GM13977 (cell line): Measurements from ENCODE around the gene IL17B.

Source experiments
- DNase-seq: peaks from one replicate; pipeline ENCODE4 v3.0.0; 2012; ENCODE audit warnings: low spot score
- in situ Hi-C: fragments of 300-500 bp; cut with MboI; formaldehyde crosslinking; loops from one replicate; pipeline ENCODE4 v1.12.0; 2022; ENCODE audit warnings: low sequenced_read_pairs, low pct_unique_long_range_greater_than_20kb, mixed read lengths, inconsistent platforms; ENCODE audit not compliant: unreplicated experiment
- TF ChIP-seq, protein P1 (sequence below): IDR thresholded peaks from 2 replicates; pipeline ENCODE4 v1.5.1; 2012; ENCODE audit warnings: mild to moderate bottlenecking, control low read depth; ENCODE audit not compliant: insufficient read depth; ENCODE audit errors: extremely low read depth, missing control alignments

The IL17B gene

DNA sequence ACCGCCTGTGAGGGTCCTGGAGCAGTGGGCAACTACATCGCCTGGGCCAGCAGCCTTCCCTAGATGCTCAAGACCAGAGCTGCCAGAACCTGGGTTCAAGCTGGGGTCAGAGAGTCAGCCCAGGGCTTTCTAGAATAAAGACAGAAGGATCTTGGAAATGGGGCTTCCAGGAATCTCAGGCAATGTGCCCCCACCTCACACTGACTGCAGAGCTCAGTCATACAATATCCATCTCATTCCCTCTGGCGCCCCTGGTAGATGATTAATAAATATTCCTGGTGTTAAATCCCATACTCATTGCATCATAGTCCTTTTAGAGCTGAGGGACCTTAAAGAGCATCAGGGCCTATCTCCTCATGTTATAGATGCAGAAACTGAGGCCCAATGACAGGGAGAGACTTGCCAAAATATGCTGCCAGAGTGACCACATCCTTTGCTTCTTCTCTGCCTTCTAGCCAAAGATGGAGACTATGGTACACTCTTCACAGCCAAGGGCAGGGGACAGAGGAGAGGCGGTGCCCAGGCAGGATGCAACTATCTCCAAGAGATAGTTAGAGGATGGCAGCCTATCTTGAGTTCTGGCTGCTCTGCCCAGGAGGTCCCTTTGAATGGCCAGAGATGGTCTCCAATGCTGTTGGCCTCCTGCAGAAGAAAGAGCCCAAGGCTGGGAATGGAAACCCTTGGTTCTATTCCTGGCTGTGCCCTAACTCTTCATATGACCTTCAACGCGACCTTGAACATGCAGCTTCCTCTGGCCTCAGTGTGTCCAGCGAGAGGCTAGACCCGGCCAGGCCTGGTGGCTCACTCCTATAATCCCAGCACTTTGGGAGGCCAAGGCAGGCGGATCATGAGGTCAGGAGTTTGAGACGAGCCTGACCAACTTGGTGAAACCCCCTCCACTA, 36.2 kb upstream of the IL17B start:
- in situ Hi-C loops: no loop called here
- DNase-seq: no peak
- TF ChIP-seq, protein P1, sequence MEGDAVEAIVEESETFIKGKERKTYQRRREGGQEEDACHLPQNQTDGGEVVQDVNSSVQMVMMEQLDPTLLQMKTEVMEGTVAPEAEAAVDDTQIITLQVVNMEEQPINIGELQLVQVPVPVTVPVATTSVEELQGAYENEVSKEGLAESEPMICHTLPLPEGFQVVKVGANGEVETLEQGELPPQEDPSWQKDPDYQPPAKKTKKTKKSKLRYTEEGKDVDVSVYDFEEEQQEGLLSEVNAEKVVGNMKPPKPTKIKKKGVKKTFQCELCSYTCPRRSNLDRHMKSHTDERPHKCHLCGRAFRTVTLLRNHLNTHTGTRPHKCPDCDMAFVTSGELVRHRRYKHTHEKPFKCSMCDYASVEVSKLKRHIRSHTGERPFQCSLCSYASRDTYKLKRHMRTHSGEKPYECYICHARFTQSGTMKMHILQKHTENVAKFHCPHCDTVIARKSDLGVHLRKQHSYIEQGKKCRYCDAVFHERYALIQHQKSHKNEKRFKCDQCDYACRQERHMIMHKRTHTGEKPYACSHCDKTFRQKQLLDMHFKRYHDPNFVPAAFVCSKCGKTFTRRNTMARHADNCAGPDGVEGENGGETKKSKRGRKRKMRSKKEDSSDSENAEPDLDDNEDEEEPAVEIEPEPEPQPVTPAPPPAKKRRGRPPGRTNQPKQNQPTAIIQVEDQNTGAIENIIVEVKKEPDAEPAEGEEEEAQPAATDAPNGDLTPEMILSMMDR: no peak

DNA sequence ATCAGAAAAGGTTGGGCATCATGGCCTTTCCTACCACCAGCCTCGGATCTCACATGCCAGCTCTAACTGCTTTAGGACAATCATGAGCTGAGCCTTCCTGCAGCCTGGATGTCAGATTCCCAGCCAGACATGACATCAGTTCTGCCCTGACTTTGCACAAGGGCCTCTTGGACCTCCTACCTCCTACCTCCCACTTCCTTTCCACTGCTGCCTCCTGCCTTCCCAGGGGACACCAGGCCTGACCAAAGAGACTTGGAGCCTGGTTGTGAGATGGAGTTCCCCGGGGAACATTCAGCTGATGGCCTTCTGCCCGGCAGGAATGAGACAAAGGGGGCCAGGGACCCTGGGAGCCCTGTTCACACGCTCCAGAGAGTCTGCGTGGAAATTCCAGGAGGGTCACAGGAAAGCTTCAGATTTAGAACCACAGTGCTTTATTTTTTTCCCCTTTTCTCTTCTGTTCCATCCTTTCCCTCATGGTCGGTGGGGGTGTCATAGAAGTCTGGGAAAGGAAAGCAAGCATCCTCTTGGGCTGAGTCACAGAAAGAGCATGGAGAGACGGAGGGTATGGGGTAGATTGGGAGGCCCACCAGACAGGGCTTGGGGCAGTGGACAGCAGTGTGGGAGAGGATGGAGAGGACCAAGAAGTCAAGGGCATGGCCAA, 35.4 kb upstream of the IL17B start:
- in situ Hi-C loops: no loop called here
- no peak for DNase-seq
- TF ChIP-seq, protein P1: no peak

DNA sequence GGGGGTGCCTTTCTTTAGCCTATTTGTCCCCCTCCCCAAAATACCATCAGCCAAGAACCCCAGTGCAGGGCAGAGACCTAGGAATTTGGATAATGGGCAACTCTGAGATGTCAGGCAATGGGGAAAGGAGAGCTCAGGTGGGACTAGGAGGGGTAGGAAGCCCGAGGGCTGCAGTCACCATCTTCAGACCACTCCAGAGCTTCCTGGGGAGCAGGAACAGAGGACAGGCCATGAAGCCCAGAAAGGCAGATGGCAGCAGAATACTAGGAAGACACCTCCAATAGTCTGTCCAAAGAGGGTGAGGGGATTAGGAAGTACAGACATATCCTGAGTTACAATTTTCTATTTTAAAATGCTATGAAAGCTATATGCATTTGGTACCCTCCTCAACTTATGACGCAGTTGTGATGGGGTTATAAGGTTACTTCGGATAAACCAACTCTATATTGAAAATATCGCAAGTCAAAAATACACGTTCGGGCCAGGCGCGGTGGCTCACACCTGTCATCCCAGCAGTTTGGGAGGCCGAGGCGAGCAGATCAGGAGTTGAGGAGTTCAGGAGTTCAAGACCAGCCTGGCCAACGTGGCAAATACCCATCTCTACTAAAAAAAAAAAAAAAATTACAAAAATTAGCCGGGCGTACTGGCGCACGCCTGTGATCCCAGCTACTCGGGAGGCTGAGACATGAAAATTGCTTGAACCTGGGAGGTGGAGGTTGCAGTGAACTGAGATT, 34.6 kb upstream of the IL17B start:
- in situ Hi-C loops: no loop called here
- TF ChIP-seq, protein P1: no peak
- DNase-seq: no peak

DNA sequence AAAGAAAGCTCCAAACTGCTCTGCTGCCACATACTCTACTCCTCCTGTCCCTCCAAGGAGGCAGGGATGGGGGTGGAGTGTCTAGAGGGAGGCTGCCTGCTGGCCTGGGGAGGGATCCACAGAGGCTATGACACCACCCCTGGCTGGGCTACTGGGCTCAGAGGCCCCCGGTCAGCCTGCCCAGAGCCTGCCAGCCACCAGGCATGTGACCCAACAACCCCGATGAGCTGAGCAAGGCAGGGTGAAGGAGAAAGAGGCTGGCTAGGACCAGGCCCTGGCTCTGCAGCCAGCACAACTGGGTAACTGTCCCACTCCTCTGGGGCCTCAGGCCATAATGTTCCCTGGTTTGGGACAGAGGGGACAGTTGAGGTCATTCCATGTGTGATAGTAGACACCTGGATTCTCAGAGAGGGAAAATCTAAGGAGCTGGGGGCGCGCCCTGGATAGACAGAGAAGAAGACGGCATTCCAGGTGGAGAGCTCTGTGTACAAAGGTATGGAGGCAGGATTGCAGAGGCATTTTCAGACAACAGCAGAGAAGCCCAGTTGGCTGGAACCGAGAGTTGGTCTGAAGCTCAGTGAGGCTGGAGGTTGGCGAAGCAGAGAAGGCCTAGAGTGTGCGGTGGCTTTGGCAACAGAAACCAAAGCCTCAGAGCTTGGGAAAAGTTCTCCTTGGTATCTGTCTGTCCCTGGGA, 33.8 kb upstream of the IL17B start:
- in situ Hi-C loops: no loop called here
- TF ChIP-seq, protein P1: no peak
- no peak for DNase-seq

DNA sequence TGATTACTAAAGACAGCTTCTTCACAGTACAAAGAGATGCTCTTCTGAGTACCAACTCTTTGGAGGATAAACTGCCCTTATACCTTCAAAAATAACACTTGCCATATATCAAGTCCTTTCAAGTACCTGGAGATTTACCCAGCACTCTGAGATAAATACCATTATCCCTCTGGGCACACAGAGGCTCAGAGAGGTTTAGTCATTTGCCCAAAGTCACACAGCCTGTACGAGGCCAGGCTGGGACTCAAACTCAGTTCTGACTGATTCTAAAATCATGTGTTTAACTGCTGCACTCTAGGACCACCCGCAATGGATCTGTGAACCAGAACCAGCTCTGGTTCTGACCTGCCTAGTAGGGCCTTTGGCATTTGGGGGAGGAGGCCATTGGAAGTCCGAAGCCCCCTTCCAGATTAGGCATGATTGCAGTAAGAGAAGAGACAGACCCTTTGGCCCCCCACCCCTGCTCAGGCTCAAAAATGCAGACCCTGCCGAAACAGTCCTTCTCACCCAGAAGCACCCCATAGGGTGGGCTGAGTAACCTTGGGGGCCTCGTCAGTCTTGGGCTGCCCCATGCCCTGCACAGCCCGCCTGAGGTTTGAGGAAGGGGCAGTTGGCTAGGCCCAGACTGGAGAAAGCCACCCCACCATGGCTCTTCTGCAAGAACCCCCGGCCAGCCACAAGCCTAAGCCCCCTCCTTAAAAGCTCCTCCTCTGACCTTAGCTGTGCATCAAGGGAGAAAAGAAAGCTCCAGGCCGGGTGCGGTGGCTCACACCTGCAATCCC, 32.8 kb upstream of the IL17B start:
- TF ChIP-seq, protein P1: no peak

More for the DNA sequence above, 32.8 kb upstream of the IL17B start:
- in situ Hi-C loops: no loop called here
- DNase-seq: no peak
